ENCODE data around the gene RAB30.

The RAB30 gene

DNA sequence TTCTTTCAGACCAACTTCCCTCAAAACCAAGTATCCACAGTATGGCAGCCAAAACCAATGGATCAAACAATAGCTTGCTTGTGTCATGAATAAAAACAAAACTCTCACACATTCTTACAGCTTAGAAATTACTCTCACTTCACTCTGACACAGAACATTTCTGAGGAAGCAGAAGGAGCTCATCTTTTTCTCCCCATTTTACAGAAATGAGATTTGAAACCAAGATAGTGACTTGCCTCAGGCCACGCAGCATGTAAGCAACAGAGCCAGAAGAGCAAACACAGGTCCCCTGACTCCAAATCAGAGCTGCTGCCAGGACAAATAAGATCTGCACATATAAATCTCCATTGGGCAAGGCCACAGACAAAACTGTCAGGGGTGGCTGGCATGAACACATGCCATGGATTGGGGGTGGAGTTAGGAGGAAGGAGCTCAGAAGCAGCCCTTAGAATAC lies 64.8 kb downstream of the RAB30 start:
- Histone ChIP-seq H3K9ac (ENCODE audit: low read depth, low read length, poor library complexity) (no peak overlapping the region), H2AFZ (ENCODE audit: low read length) (no peak overlapping the region), H2BK15ac (ENCODE audit: low read length) (no peak overlapping the region), H4K91ac (ENCODE audit: low read depth, low read length, poor library complexity) (no peak overlapping the region), H3K23ac (ENCODE audit: low read depth, low read length, poor library complexity) (no peak overlapping the region), H3K36me3 (replicated peaks in 1 of 2; ENCODE audit: control insufficient read depth in 2 of 2, insufficient read depth in 2 of 2, low read length in 2 of 2) (no peaks in the 10 kb centered on the region), H2BK120ac (ENCODE audit: low read depth, low read length) (no peak overlapping the region), H3K18ac (ENCODE audit: low read length) (no peak overlapping the region), H3K79me1 (ENCODE audit: low read depth, low read length) (no peaks in the 10 kb centered on the region), H3K4me2 (ENCODE audit: insufficient read depth, low read length, poor library complexity, severe bottlenecking) (no peak overlapping the region), H4K8ac (ENCODE audit: low read depth, low read length) (no peak overlapping the region), H2BK12ac (ENCODE audit: low read length) (no peak overlapping the region), H3K27me3 (ENCODE audit: control insufficient read depth in 3 of 3, insufficient read depth in 3 of 3, low read depth in 1 of 3, low read length in 3 of 3) (no peaks in the 10 kb centered on the region), H3K4ac (ENCODE audit: low read length) (no peak overlapping the region), H3K4me1 (ENCODE audit: control insufficient read depth in 2 of 2, insufficient read depth in 1 of 2, low read depth in 1 of 2, low read length in 2 of 2) (peaks cover 14 to 20% of the 10 kb centered on the region in 2 donors), H3K9me3 (replicated peaks in 1 of 2; ENCODE audit: control insufficient read depth in 2 of 2, insufficient read depth in 1 of 2, low read depth in 1 of 2, low read length in 2 of 2) (no peaks in the 10 kb centered on the region), H3K4me3 (ENCODE audit: low read length in 2 of 2) (no peak overlapping the region), H3K27ac (replicated peaks; ENCODE audit: low read length) (no peak overlapping the region), H2AK5ac (ENCODE audit: low read depth, low read length) (no peak overlapping the region), H3K14ac (ENCODE audit: low read length) (no peak overlapping the region), H2BK5ac (ENCODE audit: low read length) (no peak overlapping the region)
- WGBS, 2 donors (ENCODE audit: extremely low coverage in 2 of 2, insufficient read length in 2 of 2, insufficient replicate concordance in 1 of 2), result no CpG with 5 or more reads among the region's 1 CpG
- DNase-seq (ENCODE audit: low spot score), result no peak

DNA sequence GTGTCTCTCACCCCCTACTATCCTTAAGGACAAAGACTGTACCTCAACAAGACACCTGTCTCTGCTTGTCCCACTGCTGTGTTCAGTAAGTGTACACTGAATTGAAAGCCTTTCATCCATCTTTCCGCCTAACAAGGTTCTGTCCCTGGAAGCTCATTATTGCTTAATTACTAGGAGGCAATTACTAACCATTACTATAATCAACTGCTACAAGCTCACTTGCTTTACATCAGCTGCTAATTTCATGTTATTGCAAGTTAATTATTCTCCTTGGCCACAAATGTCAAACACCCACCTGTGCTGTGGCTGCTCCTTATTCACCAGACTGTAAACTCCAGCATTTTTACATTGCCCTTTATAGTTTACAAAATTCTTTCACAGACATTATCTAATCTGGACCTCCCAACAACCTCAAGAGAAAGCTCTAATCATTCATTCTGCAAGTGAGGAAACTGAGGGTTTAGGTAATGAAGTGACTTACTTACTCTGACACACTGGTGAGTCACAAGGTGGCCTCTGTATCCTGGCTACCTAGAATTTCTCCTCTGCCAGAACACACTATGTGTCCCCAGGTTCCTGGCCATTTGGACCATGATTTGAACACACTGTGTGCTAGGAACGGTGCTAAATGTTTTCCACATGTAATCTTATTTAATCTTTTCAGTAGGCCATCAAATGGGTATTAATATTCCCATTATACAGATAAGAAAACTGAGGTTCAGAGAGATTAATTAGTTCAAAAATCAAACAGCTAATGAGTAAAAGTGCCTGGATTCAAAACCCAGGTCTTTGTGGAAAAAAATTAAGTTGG lies 66.7 kb downstream of the RAB30 start:
- no peaks in the 10 kb centered on the region for H3K27me3 ChIP-seq (ENCODE audit: control insufficient read depth in 3 of 3, insufficient read depth in 3 of 3, low read depth in 1 of 3, low read length in 3 of 3)
- H3K79me1 ChIP-seq (ENCODE audit: low read depth, low read length), result no peaks in the 10 kb centered on the region
- no peak overlapping the region for H2AFZ ChIP-seq (ENCODE audit: low read length)
- DNase-seq (ENCODE audit: low spot score), result no peak
- H3K23ac ChIP-seq (ENCODE audit: low read depth, low read length, poor library complexity), result no peak overlapping the region
- H3K27ac ChIP-seq (replicated peaks; ENCODE audit: low read length), result no peak overlapping the region
- no peak overlapping the region for H3K4me2 ChIP-seq (ENCODE audit: insufficient read depth, low read length, poor library complexity, severe bottlenecking)
- WGBS, 2 donors (ENCODE audit: extremely low coverage in 2 of 2, insufficient read length in 2 of 2, insufficient replicate concordance in 1 of 2), result no CpG with 5 or more reads among the region's 2 CpGs
- no peak overlapping the region for H2BK12ac ChIP-seq (ENCODE audit: low read length)
- H3K4me3 ChIP-seq (ENCODE audit: low read length in 2 of 2), result no peak overlapping the region
- no peak overlapping the region for H2BK15ac ChIP-seq (ENCODE audit: low read length)
- H3K14ac ChIP-seq (ENCODE audit: low read length), result no peak overlapping the region
- H3K4ac ChIP-seq (ENCODE audit: low read length), result no peak overlapping the region
- H3K4me1 ChIP-seq (ENCODE audit: control insufficient read depth in 2 of 2, insufficient read depth in 1 of 2, low read depth in 1 of 2, low read length in 2 of 2), result peaks cover 11 to 16% of the 10 kb centered on the region in 2 donors
- no peaks in the 10 kb centered on the region for H3K9me3 ChIP-seq (replicated peaks in 1 of 2; ENCODE audit: control insufficient read depth in 2 of 2, insufficient read depth in 1 of 2, low read depth in 1 of 2, low read length in 2 of 2)
- H2BK5ac ChIP-seq (ENCODE audit: low read length), result no peak overlapping the region
- no peak overlapping the region for H4K8ac ChIP-seq (ENCODE audit: low read depth, low read length)
- H3K36me3 ChIP-seq (replicated peaks in 1 of 2; ENCODE audit: control insufficient read depth in 2 of 2, insufficient read depth in 2 of 2, low read length in 2 of 2), result no peaks in the 10 kb centered on the region
- no peak overlapping the region for H4K91ac ChIP-seq (ENCODE audit: low read depth, low read length, poor library complexity)
- H3K9ac ChIP-seq (ENCODE audit: low read depth, low read length, poor library complexity), result no peak overlapping the region
- H2BK120ac ChIP-seq (ENCODE audit: low read depth, low read length), result no peak overlapping the region
- H3K18ac ChIP-seq (ENCODE audit: low read length), result no peak overlapping the region
- no peak overlapping the region for H2AK5ac ChIP-seq (ENCODE audit: low read depth, low read length)

DNA sequence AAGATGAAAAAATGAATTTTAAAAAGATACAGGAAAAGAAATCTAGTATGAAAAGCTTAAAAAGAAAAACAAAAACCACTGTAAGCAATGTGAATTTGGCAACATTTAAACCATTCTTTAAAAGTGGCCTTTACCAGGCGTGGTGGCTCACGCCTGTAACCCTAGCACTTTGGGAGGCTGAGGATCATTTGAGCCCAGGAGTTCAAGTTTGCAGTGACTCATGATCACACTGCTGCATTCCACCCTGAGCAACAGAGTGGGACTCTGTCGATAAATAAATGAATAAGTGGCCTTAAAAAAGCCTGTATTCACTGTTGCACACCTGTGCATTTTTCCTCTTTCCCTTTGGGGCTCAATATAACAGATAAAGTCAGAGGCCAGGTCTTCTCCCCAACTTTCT lies 69.2 kb downstream of the RAB30 start:
- Histone ChIP-seq H3K4me2 (ENCODE audit: insufficient read depth, low read length, poor library complexity, severe bottlenecking) (no peak overlapping the region), H3K23ac (ENCODE audit: low read depth, low read length, poor library complexity) (no peak overlapping the region), H2BK120ac (ENCODE audit: low read depth, low read length) (no peak overlapping the region), H3K18ac (ENCODE audit: low read length) (no peak overlapping the region), H2BK12ac (ENCODE audit: low read length) (no peak overlapping the region), H3K9me3 (replicated peaks in 1 of 2; ENCODE audit: control insufficient read depth in 2 of 2, insufficient read depth in 1 of 2, low read depth in 1 of 2, low read length in 2 of 2) (no peaks in the 10 kb centered on the region), H3K27ac (replicated peaks; ENCODE audit: low read length) (no peak overlapping the region), H4K8ac (ENCODE audit: low read depth, low read length) (no peak overlapping the region), H2BK5ac (ENCODE audit: low read length) (no peak overlapping the region), H3K9ac (ENCODE audit: low read depth, low read length, poor library complexity) (no peak overlapping the region), H3K79me1 (ENCODE audit: low read depth, low read length) (no peaks in the 10 kb centered on the region), H2AK5ac (ENCODE audit: low read depth, low read length) (no peak overlapping the region), H3K4me3 (ENCODE audit: low read length in 2 of 2) (no peak overlapping the region), H2BK15ac (ENCODE audit: low read length) (no peak overlapping the region), H3K4ac (ENCODE audit: low read length) (no peak overlapping the region), H4K91ac (ENCODE audit: low read depth, low read length, poor library complexity) (no peak overlapping the region), H3K36me3 (replicated peaks in 1 of 2; ENCODE audit: control insufficient read depth in 2 of 2, insufficient read depth in 2 of 2, low read length in 2 of 2) (no peaks in the 10 kb centered on the region), H3K27me3 (ENCODE audit: control insufficient read depth in 3 of 3, insufficient read depth in 3 of 3, low read depth in 1 of 3, low read length in 3 of 3) (no peaks in the 10 kb centered on the region), H2AFZ (ENCODE audit: low read length) (no peak overlapping the region), H3K14ac (ENCODE audit: low read length) (no peak overlapping the region), H3K4me1 (ENCODE audit: control insufficient read depth in 2 of 2, insufficient read depth in 1 of 2, low read depth in 1 of 2, low read length in 2 of 2) (peaks cover 4 to 7% of the 10 kb centered on the region in 2 donors)
- DNase-seq (ENCODE audit: low spot score), result no peak
- WGBS, 2 donors (ENCODE audit: extremely low coverage in 2 of 2, insufficient read length in 2 of 2, insufficient replicate concordance in 1 of 2), result no CpG with 5 or more reads among the region's 3 CpGs

DNA sequence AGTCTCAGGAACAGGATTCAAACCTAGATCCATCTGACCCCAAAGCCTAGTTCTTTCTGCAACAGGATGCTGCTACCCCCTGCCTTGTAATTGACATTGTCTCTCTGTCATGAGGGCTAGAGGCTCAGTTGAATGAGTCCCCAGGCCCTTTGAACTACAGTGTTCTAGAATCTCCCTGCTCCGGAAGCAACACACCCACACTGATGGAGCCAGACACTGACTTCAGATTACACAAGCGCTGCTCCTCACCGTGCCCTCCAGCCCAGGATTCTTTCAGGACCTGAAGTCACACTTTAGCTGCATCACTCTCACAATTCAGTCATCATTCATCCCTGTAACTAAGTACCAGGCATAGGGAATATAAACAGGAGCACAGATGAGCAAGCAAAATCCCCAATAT lies 69.6 kb downstream of the RAB30 start:
- H3K18ac ChIP-seq (ENCODE audit: low read length), result no peak overlapping the region
- H3K23ac ChIP-seq (ENCODE audit: low read depth, low read length, poor library complexity), result no peak overlapping the region
- no peak overlapping the region for H2BK12ac ChIP-seq (ENCODE audit: low read length)
- no peak overlapping the region for H2AFZ ChIP-seq (ENCODE audit: low read length)
- H3K4me3 ChIP-seq (ENCODE audit: low read length in 2 of 2), result peak overlapping the region in 1 of 2 donors; percentile 16
- H3K14ac ChIP-seq (ENCODE audit: low read length), result no peak overlapping the region
- peaks cover 2 to 4% of the 10 kb centered on the region in 2 donors for H3K4me1 ChIP-seq (ENCODE audit: control insufficient read depth in 2 of 2, insufficient read depth in 1 of 2, low read depth in 1 of 2, low read length in 2 of 2)
- no peak overlapping the region for H2BK5ac ChIP-seq (ENCODE audit: low read length)
- no peak overlapping the region for H2BK15ac ChIP-seq (ENCODE audit: low read length)
- no peak for DNase-seq (ENCODE audit: low spot score)
- WGBS, 2 donors (ENCODE audit: extremely low coverage in 2 of 2, insufficient read length in 2 of 2, insufficient replicate concordance in 1 of 2), result no CpG with 5 or more reads among the region's 3 CpGs
- H4K8ac ChIP-seq (ENCODE audit: low read depth, low read length), result no peak overlapping the region
- H3K4ac ChIP-seq (ENCODE audit: low read length), result no peak overlapping the region
- no peaks in the 10 kb centered on the region for H3K36me3 ChIP-seq (replicated peaks in 1 of 2; ENCODE audit: control insufficient read depth in 2 of 2, insufficient read depth in 2 of 2, low read length in 2 of 2)
- no peaks in the 10 kb centered on the region for H3K9me3 ChIP-seq (replicated peaks in 1 of 2; ENCODE audit: control insufficient read depth in 2 of 2, insufficient read depth in 1 of 2, low read depth in 1 of 2, low read length in 2 of 2)
- no peak overlapping the region for H2AK5ac ChIP-seq (ENCODE audit: low read depth, low read length)
- H3K9ac ChIP-seq (ENCODE audit: low read depth, low read length, poor library complexity), result no peak overlapping the region
- no peak overlapping the region for H3K27ac ChIP-seq (replicated peaks; ENCODE audit: low read length)
- no peak overlapping the region for H2BK120ac ChIP-seq (ENCODE audit: low read depth, low read length)
- no peaks in the 10 kb centered on the region for H3K27me3 ChIP-seq (ENCODE audit: control insufficient read depth in 3 of 3, insufficient read depth in 3 of 3, low read depth in 1 of 3, low read length in 3 of 3)
- no peaks in the 10 kb centered on the region for H3K79me1 ChIP-seq (ENCODE audit: low read depth, low read length)
- H3K4me2 ChIP-seq (ENCODE audit: insufficient read depth, low read length, poor library complexity, severe bottlenecking), result no peak overlapping the region
- H4K91ac ChIP-seq (ENCODE audit: low read depth, low read length, poor library complexity), result no peak overlapping the region
